Heart left ventricle (tissue), 16 donors: Measurements from ENCODE around the gene CTNND2. TPM values are rescaled to one million over a fixed set of nuclear protein-coding genes. Genes with fewer than 3 reads are reported as not detected.
A peak's percentile ranks its signal among the peaks of the same experiment; 100 is the strongest.

ENCODE experiments used
- ATAC-seq, 4 donors: fragments of 200-7000 bp; cut with Tn5 transposase; one replicate each; pipeline ENCODE4 v1.9.1; 2020 to 2022; ENCODE audit warnings: moderate library complexity in 4 of 4, mild to moderate bottlenecking in 3 of 4, moderate number of reproducible peaks in 1 of 4
- DNase-seq, 5 donors: peaks; one replicate each; pipeline ENCODE4 v3.0.0-alpha.2; 2020
- H3K27ac ChIP-seq, 12 donors: fragments of 200-600 bp; sonication (generic) in 4 of 12; one replicate each; pipeline versions ENCODE4 v1.5.0 to v1.8.0; 2016 to 2022; ENCODE audit warnings: mild to moderate bottlenecking in 2 of 12
- H3K27me3 ChIP-seq, 9 donors: fragments of 200-600 bp; sonication (generic) in 2 of 9; one replicate each; pipeline versions ENCODE4 v1.5.1 to v1.8.0; 2016 to 2022; ENCODE audit warnings: mild to moderate bottlenecking in 3 of 9
- H3K36me3 ChIP-seq, 9 donors: fragments of 200-600 bp; sonication (generic) in 2 of 9; one replicate each; pipeline versions ENCODE4 v1.5.0 to v1.8.0; 2018 to 2022; ENCODE audit warnings: mild to moderate bottlenecking in 2 of 9
- H3K4me1 ChIP-seq, 12 donors: fragments of 200-600 bp; sonication (generic) in 4 of 12; one replicate each; pipeline versions ENCODE4 v1.5.0 to v1.8.0; 2016 to 2022; ENCODE audit warnings: mild to moderate bottlenecking in 3 of 12
- H3K4me3 ChIP-seq, 12 donors: fragments of 200-600 bp; sonication (generic) in 4 of 12; one replicate each; pipeline versions ENCODE4 v1.5.0 to v1.8.0; 2017 to 2022; ENCODE audit warnings: mild to moderate bottlenecking in 9 of 12, moderate library complexity in 4 of 12
- H3K9me3 ChIP-seq, 12 donors: fragments of 200-600 bp; sonication (generic) in 4 of 12; one replicate each; pipeline versions ENCODE4 v1.5.0 to v1.8.0; 2016 to 2022; ENCODE audit warnings: mild to moderate bottlenecking in 1 of 12
- POLR2A ChIP-seq, 2 donors: fragments of 450-650 bp; IDR thresholded peaks; one replicate each; pipeline ENCODE4 v1.6.1; 2017; ENCODE audit warnings: antibody characterized with exemption in 2 of 2, mild to moderate bottlenecking in 2 of 2, moderate library complexity in 2 of 2
- WGBS, 4 donors: extraction: QIAGEN DNeasy Blood & Tissue Kit in 2 of 4; methylation state at CpG; one replicate each; pipeline versions ENCODE4 v1.1.5 to v1.1.7; 2013 to 2018; 5-methylcytosine and 5-hydroxymethylcytosine counted together
- intact Hi-C, 10 donors: fragments of 100-400 bp; cut with DNase I; formaldehyde crosslinking; loops; one replicate each; pipeline versions ENCODE4 v1.11.1 to v1.14.2; 2022
- polyA plus RNA-seq, 2 donors: library from polyadenylated mRNA; stranded (reverse); fragments of 200-250 nt; gene quantifications; one replicate each; pipeline ENCODE4 v1.2.3, GENCODE V29; 2013
- total RNA-seq, 9 donors: library from RNA; depleted of rRNA in 2 of 9; stranded (reverse); fragments of >200 nt in 2 of 9; fragmentation: NEBNext Ultra II Directional in 3 of 9; extraction: Animal tissue kit (Norgen Biotek cat#: 25700) in 3 of 9; gene quantifications; one replicate each; pipeline versions ENCODE4 v1.1.0 to v1.2.4, GENCODE V29; 2016 to 2023
- TF ChIP-seq, protein P1 (sequence below), 12 donors: fragments of 200-600 bp; sonication (generic) in 4 of 12; IDR thresholded peaks; one replicate each; pipeline versions ENCODE4 v1.5.0 to v1.8.0; 2018 to 2022; ENCODE audit warnings: antibody characterized with exemption in 12 of 12, mild to moderate bottlenecking in 5 of 12
- donor health status: ischemic (EF 13 %, LVEDD 7.1; RV severe dilation, severe dysfunction).
- donor health status: healthy with polysubstance abuse.
- donor health status: DM: no; HTN: yes; CAD: no.
- donor health status: DM: no; HTN: no; CAD: no.
- donor health status: ischemic (EF 25% LVEDD 6.9; RV normal size, moderate dysfunction).
- donor health status: ischemic (EF 25% LVEDD 5.7; RV mildly dilated, moderate dysfunction).
- donor health status: healthy.
- donor health status: DM: yes; HTN: yes; CAD: no.
- donor health status: ischemic (EF 35%, LVEDD 5.7; RV mildly dilated, moderate dysfunction).
- donor health status: nonischemic (EF 11% LVEDD 7.7; RV severe dilation, severe dysfunction).
- donor health status: DM: yes; HTN: yes; CAD: no.
- donor health status: PGD.
- donor health status: ischemic (EF 29% LVEDD 5.4; RV normal size, mild dysfunction).
- donor health status: nonischemic (EF 23%, LVEDD 6.1; RV moderate dilation, normal function).

Gene CTNND2
- total and polyA plus RNA-seq, 11 donors: 4.0 to 36.8 (median 20.2) TPM

DNA sequence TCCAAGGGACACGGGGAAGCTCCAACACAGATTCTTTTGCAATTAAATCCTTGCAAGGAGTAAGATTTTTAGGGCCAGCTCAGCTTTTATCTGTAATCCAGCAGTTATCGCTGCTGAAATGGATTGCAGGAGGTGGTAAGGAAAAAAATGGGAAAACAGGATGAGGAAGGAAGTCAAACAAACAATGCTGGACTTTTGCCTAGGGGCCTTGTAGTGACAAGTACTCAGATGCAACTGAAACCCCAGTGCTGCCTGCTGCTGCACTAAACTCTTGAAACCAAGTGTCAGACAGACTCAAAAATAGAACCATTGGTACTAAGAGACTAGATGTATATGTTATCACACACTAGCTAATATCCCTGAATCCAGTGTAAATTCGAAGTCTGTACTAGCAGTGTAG lies 309.2 kb downstream of the CTNND2 start:
- 13 to 18% (median 14%) methylated on average over 3 of the region's 3 CpGs for WGBS, 4 donors
- ATAC-seq: peak in 2 of 4 donors; percentile 34 to 46
- intact Hi-C loops: no loop called here
- Histone ChIP-seq H3K27me3 (no peaks in the 10 kb centered on the region), H3K4me3 (no peak overlapping the region), H3K36me3 (no peaks in the 10 kb centered on the region), H3K27ac (no peak overlapping the region), H3K9me3 (no peaks in the 10 kb centered on the region), H3K4me1 (peaks cover 0 to 7% (median 2%) of the 10 kb centered on the region in 12 donors)
- no peak for DNase-seq
- TF ChIP-seq, protein P1, sequence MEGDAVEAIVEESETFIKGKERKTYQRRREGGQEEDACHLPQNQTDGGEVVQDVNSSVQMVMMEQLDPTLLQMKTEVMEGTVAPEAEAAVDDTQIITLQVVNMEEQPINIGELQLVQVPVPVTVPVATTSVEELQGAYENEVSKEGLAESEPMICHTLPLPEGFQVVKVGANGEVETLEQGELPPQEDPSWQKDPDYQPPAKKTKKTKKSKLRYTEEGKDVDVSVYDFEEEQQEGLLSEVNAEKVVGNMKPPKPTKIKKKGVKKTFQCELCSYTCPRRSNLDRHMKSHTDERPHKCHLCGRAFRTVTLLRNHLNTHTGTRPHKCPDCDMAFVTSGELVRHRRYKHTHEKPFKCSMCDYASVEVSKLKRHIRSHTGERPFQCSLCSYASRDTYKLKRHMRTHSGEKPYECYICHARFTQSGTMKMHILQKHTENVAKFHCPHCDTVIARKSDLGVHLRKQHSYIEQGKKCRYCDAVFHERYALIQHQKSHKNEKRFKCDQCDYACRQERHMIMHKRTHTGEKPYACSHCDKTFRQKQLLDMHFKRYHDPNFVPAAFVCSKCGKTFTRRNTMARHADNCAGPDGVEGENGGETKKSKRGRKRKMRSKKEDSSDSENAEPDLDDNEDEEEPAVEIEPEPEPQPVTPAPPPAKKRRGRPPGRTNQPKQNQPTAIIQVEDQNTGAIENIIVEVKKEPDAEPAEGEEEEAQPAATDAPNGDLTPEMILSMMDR (IDR thresholded peaks at IDR 0.05): no peak

DNA sequence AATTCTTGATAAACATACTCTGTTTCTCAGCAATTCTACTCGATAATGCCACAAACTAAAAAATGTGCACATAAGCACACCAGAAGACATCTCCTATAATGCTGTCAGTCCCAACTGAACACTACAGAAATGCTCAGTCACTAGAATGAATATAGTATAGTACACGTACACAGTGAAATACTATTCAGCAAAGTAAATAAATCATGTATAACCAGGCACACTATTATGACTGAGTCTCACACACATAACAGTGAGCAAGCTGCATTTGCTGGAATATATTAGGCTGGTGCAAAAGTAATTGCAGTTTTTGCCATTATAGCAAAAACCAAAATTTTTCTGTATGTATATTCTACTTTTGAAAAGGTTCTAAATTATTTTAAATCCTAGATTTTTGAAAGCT lies 310.2 kb downstream of the CTNND2 start:
- intact Hi-C loops: no loop called here
- TF ChIP-seq, protein P1 (IDR thresholded peaks at IDR 0.05): no peak
- no peak for TF ChIP-seq POLR2A (IDR thresholded peaks at IDR 0.05)
- Histone ChIP-seq H3K4me1 (peaks cover 0 to 7% (median 2%) of the 10 kb centered on the region in 12 donors), H3K36me3 (no peaks in the 10 kb centered on the region), H3K9me3 (no peaks in the 10 kb centered on the region), H3K27ac (no peak overlapping the region), H3K27me3 (no peaks in the 10 kb centered on the region), H3K4me3 (no peak overlapping the region)
- DNase-seq (no peak), ATAC-seq (no peak)
- WGBS, 4 donors: 89 to 92% (median 91%) methylated on average over 2 of the region's 2 CpGs

DNA sequence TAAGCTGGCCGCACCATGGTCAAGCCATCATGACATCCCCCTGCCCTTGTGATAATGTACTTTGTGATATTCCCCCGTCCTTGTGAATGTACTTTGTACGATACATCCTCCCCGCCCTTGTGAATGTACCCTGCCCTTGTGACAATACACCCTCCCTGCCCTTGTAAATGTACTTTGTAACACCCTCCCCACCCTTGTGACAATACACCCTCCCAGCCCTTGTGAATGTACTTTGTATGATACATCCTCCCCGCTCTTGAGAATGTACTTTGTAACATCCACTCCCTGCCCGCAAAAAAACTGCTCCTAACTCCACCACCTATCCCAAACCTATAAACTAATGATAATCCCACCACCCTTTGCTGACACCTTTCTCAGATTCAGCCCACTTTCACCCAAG lies 313.8 kb downstream of the CTNND2 start:
- intact Hi-C loops: no loop called here
- no peak for ATAC-seq
- 91 to 95% (median 93%) methylated on average over 6 of the region's 6 CpGs for WGBS, 4 donors
- no peaks in the 10 kb centered on the region for H3K9me3 ChIP-seq
- H3K4me1 ChIP-seq: peaks cover 0 to 10% (median 0%) of the 10 kb centered on the region in 12 donors
- DNase-seq: no peak
- H3K4me3 ChIP-seq: no peak overlapping the region
- no peaks in the 10 kb centered on the region for H3K27me3 ChIP-seq
- no peaks in the 10 kb centered on the region for H3K36me3 ChIP-seq
- H3K27ac ChIP-seq: no peak overlapping the region
- TF ChIP-seq, protein P1 (IDR thresholded peaks at IDR 0.05): no peak
- no peak for TF ChIP-seq POLR2A (IDR thresholded peaks at IDR 0.05)

DNA sequence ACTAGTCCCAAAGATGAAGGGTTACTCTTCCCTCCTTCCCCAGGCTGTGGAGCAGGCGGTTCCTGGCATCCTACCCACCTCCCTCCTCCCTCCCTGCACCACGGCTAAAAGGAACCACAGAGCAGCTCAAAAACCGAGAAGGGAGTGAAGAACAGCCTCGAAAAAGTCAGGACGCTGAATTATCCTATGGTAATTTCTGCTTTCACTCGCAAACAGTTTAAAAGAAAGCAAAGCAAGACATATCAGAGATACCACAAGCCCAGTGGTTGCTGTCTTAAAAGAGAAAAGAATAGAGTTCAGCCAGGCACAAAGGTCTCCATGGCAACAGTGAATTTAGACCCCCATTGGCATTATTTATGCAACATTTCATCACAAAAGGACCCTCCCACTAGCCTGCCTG lies 315.4 kb downstream of the CTNND2 start:
- no peaks in the 10 kb centered on the region for H3K36me3 ChIP-seq
- H3K4me1 ChIP-seq: peaks cover 0 to 4% (median 0%) of the 10 kb centered on the region in 12 donors
- no peak for DNase-seq
- peak; percentile 58 to 70 (median 68) for ATAC-seq
- no peak overlapping the region for H3K27ac ChIP-seq
- H3K4me3 ChIP-seq: peak overlapping the region in 8 of 12 donors; percentile 4 to 41 (median 14)
- TF ChIP-seq, protein P1 (IDR thresholded peaks at IDR 0.05): no peak
- TF ChIP-seq POLR2A (IDR thresholded peaks at IDR 0.05): no peak
- intact Hi-C loops: no loop called here
- no peaks in the 10 kb centered on the region for H3K9me3 ChIP-seq
- H3K27me3 ChIP-seq: no peaks in the 10 kb centered on the region
- WGBS, 4 donors: 18 to 23% (median 19%) methylated on average over 6 of the region's 6 CpGs
